ENCODE data around the gene PRDM8. TPM values are rescaled to one million over a fixed set of nuclear protein-coding genes. Genes with fewer than 3 reads are reported as not detected.
"Not testable (repeated sequence)": the region's sequence is repeated elsewhere in the genome, so short reads cannot be mapped to it uniquely, and the experiment has no call there.

Gene PRDM8
- total RNA-seq, 1 experiment from 2014 or later = 5.2 TPM

GRCh38 chr4:80173401-80173800 lies 23.9 kb upstream of the PRDM8 start:
- H3K4me3 ChIP-seq = no peak overlapping the region
- DNase-seq (ENCODE audit: low read depth in 1 of 2, low spot score in 2 of 2) = no peak
- H3K27ac ChIP-seq = no peak overlapping the region
- H3K9me3 ChIP-seq (replicated peaks) = no peaks in the 10 kb centered on the region
- no peaks in the 10 kb centered on the region for H3K36me3 ChIP-seq
- H3K4me1 ChIP-seq (replicated peaks) = peaks cover 10% of the 10 kb centered on the region; the same call in 1 of the 2 replicates
- H3K27me3 ChIP-seq (replicated peaks) = no peaks in the 10 kb centered on the region

- Histone ChIP-seq H3K27me3 (replicated peaks) (no peaks in the 10 kb centered on the region), H3K4me1 (replicated peaks) (peaks cover 10% of the 10 kb centered on the region; the same call in 1 of the 2 replicates), H3K9me3 (replicated peaks) (no peaks in the 10 kb centered on the region), H3K36me3 (no peaks in the 10 kb centered on the region), H3K4me3 (no peak overlapping the region), H3K27ac (no peak overlapping the region)
- DNase-seq (ENCODE audit: low read depth in 1 of 2, low spot score in 2 of 2) = no peak
These were observed 23.5 kb upstream of the PRDM8 start for GRCh38 chr4:80173841-80174240.

GRCh38 chr4:80177793-80178192 lies 19.5 kb upstream of the PRDM8 start:
- not testable (repeated sequence) for H3K9me3 ChIP-seq (replicated peaks); H3K27me3 ChIP-seq (replicated peaks); H3K27ac ChIP-seq; DNase-seq (ENCODE audit: low read depth in 1 of 2, low spot score in 2 of 2); H3K4me3 ChIP-seq; H3K36me3 ChIP-seq
- peaks cover 13% of the 10 kb centered on the region for H3K4me1 ChIP-seq (replicated peaks)

- no peak overlapping the region for H3K4me3 ChIP-seq
- no peak for DNase-seq (ENCODE audit: low read depth in 1 of 2, low spot score in 2 of 2)
- no peaks in the 10 kb centered on the region for H3K36me3 ChIP-seq
- no peaks in the 10 kb centered on the region for H3K27me3 ChIP-seq (replicated peaks)
- H3K4me1 ChIP-seq (replicated peaks) = peaks cover 5% of the 10 kb centered on the region
- H3K9me3 ChIP-seq (replicated peaks) = no peaks in the 10 kb centered on the region
- H3K27ac ChIP-seq = no peak overlapping the region
These were observed 18.3 kb upstream of the PRDM8 start for GRCh38 chr4:80178964-80179363.

GRCh38 chr4:80179637-80180161 lies 17.6 kb upstream of the PRDM8 start:
- Histone ChIP-seq H3K27ac (no peak overlapping the region), H3K27me3 (replicated peaks) (no peaks in the 10 kb centered on the region), H3K9me3 (replicated peaks) (no peaks in the 10 kb centered on the region), H3K36me3 (no peaks in the 10 kb centered on the region), H3K4me1 (replicated peaks) (peaks cover 4% of the 10 kb centered on the region), H3K4me3 (no peak overlapping the region)
- DNase-seq (ENCODE audit: low read depth in 1 of 2, low spot score in 2 of 2) = no peak

- no peak overlapping the region for H3K4me3 ChIP-seq
- no peaks in the 10 kb centered on the region for H3K36me3 ChIP-seq
- H3K27me3 ChIP-seq (replicated peaks) = no peaks in the 10 kb centered on the region
- peaks cover 10% of the 10 kb centered on the region for H3K4me1 ChIP-seq (replicated peaks)
- H3K9me3 ChIP-seq (replicated peaks) = no peaks in the 10 kb centered on the region
- H3K27ac ChIP-seq = no peak overlapping the region
- DNase-seq (ENCODE audit: low read depth in 1 of 2, low spot score in 2 of 2) = no peak
These were observed 16.6 kb upstream of the PRDM8 start for GRCh38 chr4:80180743-80181142.

GRCh38 chr4:80182237-80182866 lies 15.0 kb upstream of the PRDM8 start:
- DNase-seq (ENCODE audit: low read depth in 1 of 2, low spot score in 2 of 2) = no peak
- no peaks in the 10 kb centered on the region for H3K36me3 ChIP-seq
- H3K27ac ChIP-seq = no peak overlapping the region

GRCh38 chr4:80183250-80184052 lies 13.9 kb upstream of the PRDM8 start:
- Histone ChIP-seq H3K36me3 (no peaks in the 10 kb centered on the region), H3K4me1 (replicated peaks) (peaks cover 10% of the 10 kb centered on the region), H3K9me3 (replicated peaks) (no peaks in the 10 kb centered on the region), H3K27ac (no peak overlapping the region), H3K27me3 (replicated peaks) (no peaks in the 10 kb centered on the region), H3K4me3 (peak overlapping the region; percentile 50)
- DNase-seq (ENCODE audit: low read depth in 1 of 2, low spot score in 2 of 2) = no peak

More at GRCh38 chr4:80182237-80182866, 15.0 kb upstream of the PRDM8 start:
- no peaks in the 10 kb centered on the region for H3K9me3 ChIP-seq (replicated peaks)
- no peaks in the 10 kb centered on the region for H3K27me3 ChIP-seq (replicated peaks)
- H3K4me1 ChIP-seq (replicated peaks) = peaks cover 10% of the 10 kb centered on the region
- H3K4me3 ChIP-seq = no peak overlapping the region

- Histone ChIP-seq H3K9me3 (replicated peaks) (no peaks in the 10 kb centered on the region), H3K4me1 (replicated peaks) (peaks cover 10% of the 10 kb centered on the region), H3K36me3 (no peaks in the 10 kb centered on the region), H3K27ac (peak overlapping the region; percentile 76), H3K4me3 (peak overlapping the region; percentile 50), H3K27me3 (replicated peaks) (no peaks in the 10 kb centered on the region)
- peak; percentile 69 to 87 for DNase-seq (ENCODE audit: low read depth in 1 of 2, low spot score in 2 of 2)
These were observed 13.1 kb upstream of the PRDM8 start for GRCh38 chr4:80184053-80184824.

GRCh38 chr4:80184825-80185756 lies 12.2 kb upstream of the PRDM8 start:
- peak overlapping the region; percentile 50 for H3K4me3 ChIP-seq
- H3K36me3 ChIP-seq = no peaks in the 10 kb centered on the region
- H3K4me1 ChIP-seq (replicated peaks) = peaks cover 10% of the 10 kb centered on the region
- no peaks in the 10 kb centered on the region for H3K9me3 ChIP-seq (replicated peaks)
- H3K27me3 ChIP-seq (replicated peaks) = no peaks in the 10 kb centered on the region
- no peak for DNase-seq (ENCODE audit: low read depth in 1 of 2, low spot score in 2 of 2)
- H3K27ac ChIP-seq = peak overlapping the region; percentile 76

GRCh38 chr4:80185787-80186548 lies 11.3 kb upstream of the PRDM8 start:
- Histone ChIP-seq H3K36me3 (no peaks in the 10 kb centered on the region), H3K4me3 (no peak overlapping the region), H3K27me3 (replicated peaks) (no peaks in the 10 kb centered on the region), H3K9me3 (replicated peaks) (no peaks in the 10 kb centered on the region), H3K27ac (no peak overlapping the region), H3K4me1 (replicated peaks) (peaks cover 10% of the 10 kb centered on the region)
- DNase-seq (ENCODE audit: low read depth in 1 of 2, low spot score in 2 of 2) = no peak

- Histone ChIP-seq H3K27ac (no peak overlapping the region), H3K4me3 (no peak overlapping the region), H3K36me3 (no peaks in the 10 kb centered on the region), H3K27me3 (replicated peaks) (no peaks in the 10 kb centered on the region), H3K4me1 (replicated peaks) (peaks cover 6% of the 10 kb centered on the region), H3K9me3 (replicated peaks) (no peaks in the 10 kb centered on the region)
- DNase-seq (ENCODE audit: low read depth in 1 of 2, low spot score in 2 of 2) = no peak
These were observed 10.6 kb upstream of the PRDM8 start for GRCh38 chr4:80186676-80187075.

All from SJSA1 (cell line).